ENCODE results near the gene SELENOI.

DNA sequence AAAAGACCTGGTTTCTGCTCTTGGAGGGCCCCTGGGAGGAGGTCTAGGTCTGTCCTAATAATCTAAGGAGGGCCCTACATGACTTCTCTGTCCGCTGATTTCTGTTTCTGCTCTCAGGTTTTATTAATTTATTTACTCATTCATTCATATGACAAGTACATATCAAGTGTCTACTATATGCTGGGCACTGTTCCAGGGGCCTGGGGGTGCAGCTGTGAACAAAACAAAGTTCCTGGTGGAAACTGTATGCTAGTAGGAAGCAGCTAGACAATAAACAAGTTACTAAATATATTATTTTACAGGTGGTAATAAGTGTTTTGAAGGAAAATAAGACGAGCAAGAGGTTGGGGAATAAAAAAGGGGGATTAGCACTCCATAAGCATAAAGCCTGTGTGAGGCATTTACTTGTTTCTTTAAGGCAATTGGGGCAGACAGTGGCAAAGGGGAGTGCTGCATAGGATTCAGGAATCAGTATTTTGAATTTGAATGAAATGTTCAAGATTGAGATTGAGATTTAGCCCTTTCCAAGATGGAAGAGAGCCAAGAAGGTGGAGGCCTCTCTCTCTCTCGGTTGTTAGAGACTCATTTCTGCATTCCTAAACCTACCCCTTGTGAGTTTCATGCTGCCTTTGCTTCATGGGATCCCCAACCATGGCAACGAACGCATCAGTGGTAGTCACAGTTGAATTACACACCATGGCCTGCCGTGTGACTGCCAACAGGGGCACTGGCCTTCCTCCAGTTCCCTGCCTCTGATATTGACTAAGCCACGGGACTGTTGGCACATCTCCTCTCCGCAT, 84.0 kb downstream of the SELENOI start:
- TF ChIP-seq POLR2AphosphoS5 (IDR thresholded peaks at IDR 0.05; ENCODE audit: borderline replicate concordance, low read depth, low read length), result no peak
- no peak for TF ChIP-seq EZH2 (IDR thresholded peaks at IDR 0.05)

All from SK-N-MC (cell line).